Chondrocyte (in vitro differentiated cells): ENCODE measurements around the gene SUPT20HL2. TPM values are rescaled to one million over a fixed set of nuclear protein-coding genes. Genes with fewer than 3 reads are reported as not detected.
"Not testable (repeated sequence)": the region's sequence is repeated elsewhere in the genome, so short reads cannot be mapped to it uniquely, and the experiment has no call there.

ENCODE experiments used
- DNase-seq: peaks from one replicate; pipeline ENCODE4 v3.0.0; 2021; ENCODE audit warnings: mixed read lengths, low spot score
- H3K27ac Mint-ChIP-seq: one replicate; pipeline ENCODE4 v1.8.0; 2021; ENCODE audit warnings: mild to moderate bottlenecking, moderate library complexity, mixed read lengths; ENCODE audit not compliant: unreplicated experiment
- H3K27me3 Mint-ChIP-seq: 2 replicates; pipeline ENCODE4 v1.8.0; 2021; ENCODE audit warnings: low read depth, mixed read lengths
- H3K36me3 Mint-ChIP-seq: 2 replicates; pipeline ENCODE4 v1.8.0; 2021; ENCODE audit warnings: low read depth, mixed read lengths
- H3K4me1 Mint-ChIP-seq: 2 replicates; pipeline ENCODE4 v1.8.0; 2021; ENCODE audit warnings: low read depth, mild to moderate bottlenecking, mixed read lengths
- H3K4me3 Mint-ChIP-seq: one replicate; pipeline ENCODE4 v1.8.0; 2021; ENCODE audit warnings: mild to moderate bottlenecking, moderate library complexity, mixed read lengths; ENCODE audit not compliant: unreplicated experiment
- H3K9me3 Mint-ChIP-seq: 2 replicates; pipeline ENCODE4 v1.8.0; 2021; ENCODE audit warnings: low read depth, mixed read lengths
- total RNA-seq: library from RNA; stranded (reverse); gene quantifications from 3 replicates; pipeline ENCODE4 v1.2.1, GENCODE V29; 2021
- TF ChIP-seq, protein P1 (sequence below): fragments of 200-600 bp; sonication (generic); IDR thresholded peaks from 2 replicates; pipeline ENCODE4 v1.5.0; 2021; ENCODE audit warnings: antibody characterized with exemption, mild to moderate bottlenecking, moderate library complexity

The SUPT20HL2 gene
- total RNA-seq, 1 donor from 2014 or later: not detected

DNA sequence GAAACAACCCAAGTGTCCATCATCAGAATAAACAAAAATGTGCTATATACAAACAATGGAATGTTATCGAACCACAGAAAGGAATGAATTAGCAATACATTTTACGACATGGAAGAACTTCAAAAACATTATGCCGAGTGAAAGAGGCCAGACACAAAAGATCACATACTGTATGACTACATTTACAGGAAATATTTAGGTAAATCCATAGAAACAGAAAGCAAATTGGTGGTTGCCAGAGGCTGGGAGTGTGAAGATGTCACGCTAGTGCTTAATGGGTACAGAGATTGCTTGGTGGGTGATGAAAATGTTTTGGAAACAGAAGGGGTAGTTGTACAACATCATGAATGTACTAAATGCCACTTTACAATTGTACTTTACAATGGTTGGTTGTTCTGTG, 5.1 kb downstream of the SUPT20HL2 start:
- not testable (repeated sequence) for H3K27me3 Mint-ChIP-seq, H3K4me1 Mint-ChIP-seq, H3K27ac Mint-ChIP-seq, H3K4me3 Mint-ChIP-seq, DNase-seq, H3K9me3 Mint-ChIP-seq, H3K36me3 Mint-ChIP-seq

DNA sequence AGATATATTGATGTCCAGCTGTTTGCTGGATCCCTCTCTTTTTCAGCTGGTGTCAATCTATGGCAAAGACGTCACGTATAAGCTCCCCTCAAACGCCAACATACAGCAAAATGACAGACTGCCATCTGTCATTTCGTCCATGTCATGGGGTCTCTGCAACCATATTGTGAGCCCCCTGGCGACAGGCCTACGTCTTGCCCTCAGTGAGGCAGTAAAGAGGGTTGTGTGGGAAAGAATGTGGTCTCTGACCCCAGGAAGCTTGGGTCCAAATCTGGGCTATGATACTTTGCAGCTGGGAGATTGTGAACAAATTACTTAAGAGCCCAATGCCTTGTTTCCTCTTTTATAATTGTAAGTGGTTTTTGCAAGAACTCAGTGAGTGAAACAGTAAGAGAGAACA, 7.4 kb downstream of the SUPT20HL2 start:
- Mint-ChIP-seq H3K9me3 (no peaks in the 10 kb centered on the region), H3K4me1 (no peaks in the 10 kb centered on the region), H3K27ac (no peak overlapping the region), H3K4me3 (no peak overlapping the region), H3K36me3 (no peaks in the 10 kb centered on the region), H3K27me3 (no peaks in the 10 kb centered on the region)
- DNase-seq: no peak
- TF ChIP-seq, protein P1, sequence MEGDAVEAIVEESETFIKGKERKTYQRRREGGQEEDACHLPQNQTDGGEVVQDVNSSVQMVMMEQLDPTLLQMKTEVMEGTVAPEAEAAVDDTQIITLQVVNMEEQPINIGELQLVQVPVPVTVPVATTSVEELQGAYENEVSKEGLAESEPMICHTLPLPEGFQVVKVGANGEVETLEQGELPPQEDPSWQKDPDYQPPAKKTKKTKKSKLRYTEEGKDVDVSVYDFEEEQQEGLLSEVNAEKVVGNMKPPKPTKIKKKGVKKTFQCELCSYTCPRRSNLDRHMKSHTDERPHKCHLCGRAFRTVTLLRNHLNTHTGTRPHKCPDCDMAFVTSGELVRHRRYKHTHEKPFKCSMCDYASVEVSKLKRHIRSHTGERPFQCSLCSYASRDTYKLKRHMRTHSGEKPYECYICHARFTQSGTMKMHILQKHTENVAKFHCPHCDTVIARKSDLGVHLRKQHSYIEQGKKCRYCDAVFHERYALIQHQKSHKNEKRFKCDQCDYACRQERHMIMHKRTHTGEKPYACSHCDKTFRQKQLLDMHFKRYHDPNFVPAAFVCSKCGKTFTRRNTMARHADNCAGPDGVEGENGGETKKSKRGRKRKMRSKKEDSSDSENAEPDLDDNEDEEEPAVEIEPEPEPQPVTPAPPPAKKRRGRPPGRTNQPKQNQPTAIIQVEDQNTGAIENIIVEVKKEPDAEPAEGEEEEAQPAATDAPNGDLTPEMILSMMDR: peak; percentile 17

DNA sequence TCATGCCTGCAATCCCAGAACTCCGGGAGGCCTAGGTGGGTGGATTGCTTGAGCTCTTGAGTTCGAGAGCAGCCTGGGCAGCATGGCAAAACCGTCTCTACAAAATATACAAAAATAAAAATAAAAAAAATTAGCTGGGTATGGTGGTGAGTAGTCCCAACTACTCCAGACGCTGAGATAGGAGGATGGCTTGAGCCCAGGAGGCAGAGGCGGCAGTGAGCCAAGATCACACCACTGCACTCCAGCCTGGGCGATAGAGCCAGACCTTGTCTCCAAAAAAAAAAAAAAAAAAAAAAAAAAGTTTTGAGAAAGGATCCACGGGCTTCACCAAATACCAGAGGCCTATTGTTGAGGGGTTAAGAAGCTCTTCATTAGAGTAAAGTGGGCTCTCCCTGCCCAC, 8.0 kb downstream of the SUPT20HL2 start:
- TF ChIP-seq, protein P1: no peak
- Mint-ChIP-seq H3K4me3 (no peak overlapping the region), H3K9me3 (no peaks in the 10 kb centered on the region), H3K36me3 (no peaks in the 10 kb centered on the region), H3K4me1 (no peaks in the 10 kb centered on the region), H3K27ac (no peak overlapping the region), H3K27me3 (no peaks in the 10 kb centered on the region)
- no peak for DNase-seq

DNA sequence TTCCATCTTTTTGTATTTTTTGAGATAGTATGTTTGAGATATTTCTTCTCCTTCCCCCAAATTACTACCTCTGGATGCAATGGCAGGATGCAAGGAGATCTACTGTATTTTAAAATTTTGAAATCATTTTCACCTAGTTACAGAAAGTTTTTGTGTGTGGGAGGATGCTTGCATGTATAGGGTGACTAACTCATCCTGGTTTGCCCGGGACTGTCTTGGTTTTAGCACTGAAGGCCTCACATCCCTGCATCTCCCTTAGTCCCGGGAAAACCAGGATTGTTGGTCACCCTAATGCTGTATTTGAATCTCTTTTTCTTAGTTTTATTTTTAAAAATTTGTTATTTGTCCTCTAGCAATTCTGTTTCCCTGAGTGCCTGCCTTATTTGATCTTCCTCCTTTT, 12.1 kb downstream of the SUPT20HL2 start:
- no peaks in the 10 kb centered on the region for H3K36me3 Mint-ChIP-seq
- TF ChIP-seq, protein P1: no peak
- no peak for DNase-seq
- H3K9me3 Mint-ChIP-seq: no peaks in the 10 kb centered on the region
- H3K4me3 Mint-ChIP-seq: no peak overlapping the region
- peaks cover 5% of the 10 kb centered on the region for H3K4me1 Mint-ChIP-seq
- H3K27me3 Mint-ChIP-seq: no peaks in the 10 kb centered on the region
- no peak overlapping the region for H3K27ac Mint-ChIP-seq

DNA sequence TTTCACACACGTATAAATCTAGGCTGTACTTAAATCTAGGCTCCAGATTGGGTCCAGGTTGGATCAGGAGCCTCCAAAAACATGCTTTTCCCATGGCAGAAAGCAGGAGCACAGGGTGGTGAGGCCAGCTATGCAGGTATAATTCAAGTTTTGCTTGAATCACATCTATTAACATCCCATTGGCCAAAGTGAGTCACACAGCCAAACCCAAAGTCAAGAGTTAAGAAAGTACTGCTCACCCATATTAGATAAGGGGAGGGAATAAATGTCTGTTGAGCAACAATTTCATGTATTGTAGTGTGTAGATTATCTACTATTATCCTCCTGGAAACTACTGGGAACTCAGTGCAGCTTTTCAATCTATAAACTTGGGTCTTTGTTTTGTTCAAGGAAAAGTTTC, 12.8 kb downstream of the SUPT20HL2 start:
- Mint-ChIP-seq H3K27ac (no peak overlapping the region), H3K4me1 (peaks cover 5% of the 10 kb centered on the region), H3K4me3 (no peak overlapping the region), H3K27me3 (no peaks in the 10 kb centered on the region), H3K9me3 (no peaks in the 10 kb centered on the region), H3K36me3 (no peaks in the 10 kb centered on the region)
- TF ChIP-seq, protein P1: no peak
- DNase-seq: no peak

DNA sequence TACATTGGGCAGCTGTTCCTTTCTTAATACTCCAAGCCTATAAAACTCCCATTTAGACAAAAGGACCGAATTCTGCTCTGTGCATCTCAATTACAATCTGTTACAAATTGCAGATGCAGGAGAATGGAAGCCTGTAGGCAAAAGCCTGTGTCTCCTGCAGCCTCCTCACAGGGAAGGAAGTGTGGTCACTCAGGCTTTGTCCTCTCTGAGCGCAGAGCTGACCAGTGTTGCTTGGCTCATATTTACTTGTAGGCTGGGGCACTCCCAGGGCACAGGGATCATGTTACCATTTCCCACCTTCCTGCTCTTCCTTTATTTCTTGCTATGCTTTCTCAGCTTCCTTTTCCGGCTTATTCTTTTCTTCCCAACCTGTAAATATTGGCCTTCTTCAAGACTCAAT, 15.7 kb downstream of the SUPT20HL2 start:
- H3K36me3 Mint-ChIP-seq: no peaks in the 10 kb centered on the region
- TF ChIP-seq, protein P1: no peak
- no peaks in the 10 kb centered on the region for H3K9me3 Mint-ChIP-seq
- no peak for DNase-seq
- no peaks in the 10 kb centered on the region for H3K27me3 Mint-ChIP-seq
- no peak overlapping the region for H3K4me3 Mint-ChIP-seq
- H3K27ac Mint-ChIP-seq: no peak overlapping the region
- peaks cover 5% of the 10 kb centered on the region for H3K4me1 Mint-ChIP-seq
